Measurements from ENCODE around the gene PSMF1.
"Not testable (repeated sequence)": the region's sequence is repeated elsewhere in the genome, so short reads cannot be mapped to it uniquely, and the experiment has no call there.

PSMF1 gene

DNA sequence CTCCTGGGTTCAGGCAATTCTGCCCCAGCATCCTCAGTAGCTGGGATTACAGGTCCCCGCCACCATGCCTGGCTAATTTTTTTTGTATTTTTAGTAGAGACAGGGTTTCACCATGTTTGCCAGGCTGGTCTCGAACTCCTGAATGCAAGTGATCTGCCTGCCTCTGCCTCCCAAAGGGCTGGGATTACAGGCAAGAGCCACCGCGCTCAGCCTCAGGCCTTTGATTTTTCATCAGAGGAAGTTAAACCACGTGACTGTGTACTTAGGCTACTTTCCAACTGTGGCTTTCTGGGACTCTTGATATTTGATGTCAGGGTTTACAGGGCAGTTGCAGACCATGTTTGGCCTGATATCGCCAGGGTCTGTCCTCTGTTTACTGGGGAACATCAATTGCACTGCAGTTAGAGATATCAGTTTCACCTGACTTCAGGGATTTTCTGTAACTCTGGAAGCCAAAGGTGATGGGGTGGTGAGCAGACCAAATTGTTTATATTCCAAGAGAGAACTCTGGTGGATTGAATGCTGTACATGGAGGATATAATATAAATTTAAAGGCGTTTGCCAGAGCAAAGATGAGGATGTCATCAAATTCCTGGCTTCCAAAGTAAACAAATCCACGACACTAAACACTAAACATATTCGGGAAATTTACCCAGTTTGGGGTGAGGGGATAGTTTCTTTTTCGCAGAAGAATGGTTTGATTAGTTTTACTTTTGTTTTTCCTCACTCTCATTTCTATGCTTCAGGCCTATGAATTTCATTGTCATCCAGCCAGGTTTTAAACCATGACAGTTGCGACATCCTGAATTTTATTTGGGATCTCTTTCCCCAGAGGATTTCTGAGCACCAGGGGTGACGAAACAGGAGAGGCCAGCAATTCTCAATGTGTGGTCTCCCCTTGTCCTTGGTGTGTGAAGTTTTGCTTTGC, 4.2 kb downstream of the PSMF1 start:
- peak; percentile 12 for DNase-seq

DNA sequence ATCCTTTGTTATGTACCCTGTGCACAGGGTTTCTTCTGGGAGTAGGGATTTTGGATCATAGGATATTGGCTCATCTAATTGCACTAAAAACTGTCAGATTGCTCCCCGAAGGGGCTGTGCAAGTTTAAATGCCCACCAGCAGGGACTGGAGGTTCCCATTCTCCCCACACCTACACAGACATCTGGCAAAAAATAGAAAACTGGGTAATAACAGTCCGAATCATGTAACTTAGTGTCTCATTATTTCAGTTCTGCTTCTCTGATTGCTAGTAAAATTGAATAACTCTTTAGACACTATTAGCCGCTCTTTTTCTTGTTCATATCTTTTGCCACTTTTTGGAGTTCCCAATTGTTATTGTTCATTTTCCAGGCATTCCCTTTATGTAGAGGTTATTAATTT, 5.3 kb downstream of the PSMF1 start:
- DNase-seq = no peak

DNA sequence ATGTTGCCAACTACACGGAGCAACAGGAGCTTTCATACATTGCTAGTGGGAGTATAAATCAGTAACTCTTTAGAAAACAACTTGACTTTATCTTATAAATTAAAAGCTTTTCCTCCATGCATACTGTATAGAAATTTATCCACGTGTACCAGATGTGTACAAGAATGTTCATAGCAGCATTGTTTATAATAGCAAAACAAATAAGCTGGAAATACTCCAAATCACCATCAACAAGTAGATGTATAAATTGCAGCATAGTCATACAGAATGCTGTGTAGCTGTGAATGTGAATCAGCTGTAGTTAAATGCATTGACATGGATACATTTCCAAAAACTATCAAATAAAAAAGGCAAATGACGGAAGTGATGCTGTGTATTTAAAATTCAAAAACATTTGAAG, 6.0 kb downstream of the PSMF1 start:
- DNase-seq = no peak

DNA sequence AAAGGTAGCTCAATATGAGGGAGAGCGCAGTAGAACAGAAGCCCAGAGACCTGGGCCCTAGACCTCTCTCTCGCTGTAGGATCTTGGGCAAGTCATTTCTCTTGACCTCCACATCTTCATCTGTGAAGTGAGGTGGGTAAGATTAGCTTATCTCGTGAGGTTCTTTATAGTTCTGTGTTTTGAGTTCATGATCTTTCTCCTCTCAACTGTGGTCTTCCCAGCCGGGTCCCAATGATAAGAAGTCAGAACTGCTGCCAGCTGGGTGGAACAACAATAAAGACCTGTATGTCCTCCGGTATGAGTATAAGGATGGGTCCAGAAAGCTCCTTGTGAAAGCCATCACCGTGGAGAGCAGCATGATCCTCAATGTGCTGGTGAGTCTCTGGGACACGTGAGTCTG, 6.9 kb downstream of the PSMF1 start:
- no peak for DNase-seq

DNA sequence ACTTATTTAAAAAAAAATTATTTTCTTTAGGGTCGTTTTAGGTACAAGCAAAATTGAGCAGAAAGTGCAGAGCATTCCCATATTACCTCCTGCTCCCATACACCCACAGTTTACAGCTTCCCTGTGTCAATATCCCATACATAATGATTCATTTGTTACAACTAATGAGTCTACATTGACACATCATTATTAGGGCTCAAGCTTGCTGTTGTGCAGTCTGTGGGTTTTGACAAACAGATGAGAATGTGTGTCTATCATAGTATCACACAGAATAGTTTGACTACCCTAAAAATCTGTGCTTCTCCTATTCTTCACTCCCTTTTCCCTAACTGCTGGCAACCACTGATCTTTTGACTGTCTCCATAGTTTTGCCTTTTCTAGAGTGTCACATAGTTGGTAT, 9.4 kb downstream of the PSMF1 start:
- no peak for DNase-seq

DNA sequence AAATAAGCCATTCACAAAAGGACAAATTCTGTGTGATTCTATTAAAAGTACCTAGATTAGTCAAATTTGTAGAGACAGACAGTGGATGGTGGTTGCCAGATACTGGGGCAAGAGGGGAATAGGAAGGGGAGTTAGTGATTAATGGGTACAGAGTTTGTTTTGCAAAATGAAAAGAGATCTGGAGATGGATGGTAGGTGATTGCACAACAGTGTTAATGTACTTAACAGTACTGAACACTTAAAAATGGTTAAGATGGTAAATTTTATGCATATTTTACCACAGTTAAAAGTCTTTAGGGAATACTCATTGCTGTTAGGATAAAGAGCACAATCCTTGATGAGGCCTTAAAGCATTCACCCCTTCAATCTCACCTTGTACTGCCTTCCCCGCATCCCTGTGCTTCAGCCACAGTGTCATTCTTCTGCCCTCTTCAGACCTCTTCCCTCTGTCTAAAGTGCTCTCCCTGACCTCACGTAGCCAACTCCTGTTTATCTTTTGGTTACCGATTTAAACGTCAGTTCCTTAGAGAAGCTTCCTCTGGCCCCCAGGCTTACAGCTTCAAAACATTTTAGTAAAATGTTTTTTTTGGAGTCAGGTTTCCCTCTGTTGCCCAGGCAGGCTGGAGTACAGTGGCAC, 11.8 kb downstream of the PSMF1 start:
- no peak for DNase-seq

DNA sequence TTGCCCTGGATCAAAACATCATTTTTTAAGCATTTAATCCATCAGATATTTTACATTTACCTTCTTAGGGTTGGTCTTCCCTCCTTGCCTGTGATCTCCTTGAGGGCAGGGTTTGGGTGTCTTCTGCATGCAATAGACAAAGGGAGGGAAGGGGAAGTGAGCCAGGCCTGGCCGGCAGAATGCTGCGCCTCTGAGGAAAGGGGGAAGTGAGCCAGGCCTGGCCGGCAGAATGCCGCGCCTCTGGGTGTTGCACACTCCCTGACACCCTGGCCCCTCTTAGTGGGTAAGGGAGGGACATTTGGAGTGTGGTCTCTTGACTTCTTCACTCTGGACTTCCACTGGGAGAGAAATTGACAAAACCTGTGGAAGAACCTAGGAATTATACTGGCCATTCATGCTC, 12.4 kb downstream of the PSMF1 start:
- no peak for DNase-seq

DNA sequence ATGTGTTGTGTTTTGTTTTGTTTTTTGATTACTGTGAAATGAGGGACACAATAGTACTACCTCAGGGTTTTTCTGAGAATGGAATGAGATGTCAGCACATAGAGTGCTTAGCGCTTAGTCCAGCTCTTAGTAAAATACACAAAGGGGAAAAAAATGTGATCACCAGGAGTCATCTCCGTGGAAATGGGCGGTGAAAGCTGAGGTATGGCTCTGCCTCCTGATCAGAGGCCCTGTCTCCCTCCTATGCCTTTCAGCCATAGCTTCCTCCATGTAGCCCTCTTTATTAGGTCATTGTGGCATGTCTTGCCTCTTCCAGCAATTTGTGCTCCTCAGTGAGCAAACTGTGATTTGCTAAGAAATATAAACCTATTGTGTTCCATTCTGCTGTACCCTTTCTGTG, 13.0 kb downstream of the PSMF1 start:
- no peak for DNase-seq

DNA sequence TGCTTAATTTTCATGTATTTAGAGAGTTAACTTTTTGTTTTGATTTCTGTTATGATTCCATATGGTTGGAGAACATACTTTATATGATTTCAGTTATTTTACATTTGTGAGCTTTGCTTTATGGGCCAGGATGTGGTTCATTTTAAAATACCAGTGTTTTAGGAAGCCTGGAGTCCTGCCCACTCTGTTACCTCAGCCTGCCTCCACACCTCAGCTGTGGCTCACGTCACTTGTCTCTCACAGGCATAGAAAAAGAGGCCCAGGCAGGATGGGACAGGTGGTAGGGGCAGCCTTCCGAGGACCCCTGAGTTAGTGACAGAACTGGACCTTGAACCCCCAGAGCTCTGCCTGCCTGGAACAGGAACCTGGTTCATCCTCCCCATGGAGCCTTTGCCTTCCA, 16.0 kb downstream of the PSMF1 start:
- no peak for DNase-seq

DNA sequence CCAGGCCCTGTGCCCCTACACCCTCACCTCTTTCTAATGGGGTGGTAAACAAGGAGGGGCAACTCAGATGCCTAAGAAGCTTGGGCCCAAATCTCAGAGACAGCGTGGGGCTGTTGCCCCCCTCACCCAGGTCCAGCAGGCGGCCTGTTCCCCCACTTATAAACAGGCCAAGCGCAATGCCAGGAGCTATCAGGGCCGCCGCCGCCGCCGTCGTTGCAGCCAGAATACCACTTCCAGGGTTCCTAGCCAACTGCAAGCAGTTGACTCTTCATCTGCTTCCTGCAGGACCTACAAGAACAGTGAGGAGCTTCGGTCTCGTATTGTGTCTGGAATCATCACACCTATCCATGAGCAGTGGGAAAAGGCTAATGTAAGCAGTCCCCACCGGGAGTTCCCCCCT, 16.4 kb downstream of the PSMF1 start:
- DNase-seq = no peak

DNA sequence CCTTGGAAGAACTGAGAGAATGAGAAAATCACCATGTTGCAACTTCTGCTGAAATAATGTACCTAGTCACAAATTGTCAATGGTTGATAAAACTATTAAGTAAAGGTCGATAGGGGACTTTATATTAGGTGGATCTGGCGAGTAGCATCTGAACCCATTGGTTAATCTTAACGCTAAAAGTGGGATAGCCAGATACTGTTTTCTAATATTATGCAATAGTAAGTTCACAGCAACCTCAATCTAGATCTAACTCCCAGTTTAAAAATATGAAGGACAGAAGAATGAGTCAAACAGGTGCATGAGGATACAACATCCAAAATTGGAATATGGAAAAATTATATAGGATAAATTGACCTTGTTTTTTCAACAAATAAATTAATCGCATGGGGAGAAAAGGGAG, 18.8 kb downstream of the PSMF1 start:
- DNase-seq = no peak

DNA sequence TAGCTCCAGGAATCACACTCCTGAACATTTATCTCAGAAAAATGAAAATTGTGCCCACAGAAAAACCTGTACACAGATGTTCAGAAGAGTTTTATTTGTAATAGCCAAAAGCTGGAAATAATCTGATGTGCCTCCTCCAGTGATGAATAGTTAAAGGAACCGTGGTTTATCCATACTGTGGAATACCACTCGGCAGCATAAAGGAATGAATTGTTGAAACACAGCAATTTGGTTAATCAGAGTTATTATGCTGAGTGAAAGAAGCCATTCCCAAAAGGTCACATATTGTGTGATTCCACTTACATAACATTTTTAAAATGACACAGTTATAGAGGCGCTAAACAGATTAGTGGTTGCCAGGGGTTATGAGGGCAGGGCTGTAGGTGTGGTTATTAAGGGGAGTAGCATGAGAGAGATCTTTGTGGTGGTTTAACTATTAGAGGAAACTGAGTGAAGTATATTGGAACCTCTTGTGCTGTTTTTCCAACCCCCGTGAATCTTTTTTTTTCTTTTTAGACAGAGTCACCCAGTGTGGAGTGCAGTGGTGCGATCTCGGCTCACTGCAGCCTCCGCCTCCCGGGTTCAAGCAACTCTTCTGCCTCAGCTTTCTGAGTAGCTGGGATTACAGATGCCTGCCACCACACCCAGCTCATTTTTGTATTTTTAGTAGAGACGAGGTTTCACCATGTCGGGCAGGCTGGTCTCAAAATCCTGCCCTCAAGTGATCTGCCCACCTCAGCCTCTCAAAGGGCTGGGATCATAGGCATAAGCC, 26.2 kb downstream of the PSMF1 start:
- DNase-seq = no peak

DNA sequence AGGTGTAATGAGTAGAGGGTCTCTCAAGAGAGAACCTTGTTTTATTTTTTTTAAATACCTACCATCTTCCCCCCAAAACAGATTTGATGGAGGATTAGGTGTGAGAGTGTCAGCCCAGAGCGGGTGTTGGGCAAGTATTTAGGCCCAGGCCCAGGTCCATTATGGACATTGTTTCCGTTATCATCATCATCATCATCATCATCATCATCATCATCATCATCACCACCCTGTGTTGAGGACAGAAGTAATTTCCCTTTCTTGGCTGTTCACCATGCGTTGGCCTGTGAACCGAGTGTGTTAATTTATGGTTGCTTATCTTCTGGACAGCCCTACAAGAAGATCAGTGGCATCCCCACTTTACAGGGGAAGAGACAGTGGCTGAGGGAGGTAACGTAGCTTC, 28.6 kb downstream of the PSMF1 start:
- no peak for DNase-seq

DNA sequence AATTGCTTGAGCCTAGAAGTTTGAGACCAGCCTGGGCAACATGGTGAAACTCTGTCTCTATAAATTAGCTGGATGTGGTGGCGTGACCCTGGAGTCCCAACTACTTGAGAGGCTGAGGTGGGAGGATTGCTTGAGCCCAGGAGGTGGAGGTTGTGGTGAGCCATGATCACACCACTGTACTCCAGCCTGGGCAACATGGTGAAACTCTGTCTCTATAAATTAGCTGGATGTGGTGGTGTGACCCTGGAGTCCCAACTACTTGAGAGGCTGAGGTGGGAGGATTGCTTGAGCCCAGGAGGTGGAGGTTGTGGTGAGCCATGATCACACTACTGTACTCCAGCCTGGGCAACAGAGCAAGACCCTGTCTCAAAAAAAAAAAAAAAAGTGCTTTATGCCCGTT, 31.4 kb downstream of the PSMF1 start:
- DNase-seq = not testable (repeated sequence)

DNA sequence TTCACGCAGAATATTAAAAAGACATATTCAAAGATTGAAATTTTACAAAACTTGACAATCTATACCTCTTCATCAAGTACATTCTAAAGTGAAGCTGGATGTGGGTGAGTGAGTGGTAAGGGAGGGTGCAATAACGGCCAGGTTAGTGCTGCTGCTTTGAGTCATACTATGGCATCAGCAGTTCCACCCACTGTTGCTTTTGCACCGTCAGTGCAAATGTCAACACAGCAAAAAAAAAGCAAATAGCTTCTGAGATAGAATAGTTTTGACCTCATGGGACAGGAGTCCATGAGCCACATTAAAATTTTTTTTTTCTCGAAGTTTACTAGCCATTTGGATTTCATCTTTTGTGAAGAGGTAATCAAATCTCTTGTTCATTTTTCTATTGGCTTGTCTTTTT, 31.8 kb downstream of the PSMF1 start:
- DNase-seq = peak; percentile 21

DNA sequence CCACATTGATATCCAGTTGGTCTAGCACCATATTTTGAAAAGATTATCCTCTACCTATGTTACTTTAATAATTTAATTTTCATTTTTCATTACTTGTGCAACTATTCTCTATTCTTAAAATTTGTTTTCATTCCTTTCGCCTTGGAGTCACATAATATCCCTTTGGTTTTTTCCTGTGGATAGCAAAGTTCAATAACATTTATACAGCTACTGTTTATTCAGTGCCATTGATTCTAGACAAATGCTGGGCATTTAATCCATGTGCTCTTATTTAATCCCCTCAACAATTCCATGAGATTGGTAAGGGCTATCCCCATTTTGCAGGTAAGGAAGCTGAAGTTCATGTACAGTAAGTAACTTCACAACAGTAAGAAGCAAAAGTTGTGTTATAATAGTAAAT, 32.6 kb downstream of the PSMF1 start:
- no peak for DNase-seq

DNA sequence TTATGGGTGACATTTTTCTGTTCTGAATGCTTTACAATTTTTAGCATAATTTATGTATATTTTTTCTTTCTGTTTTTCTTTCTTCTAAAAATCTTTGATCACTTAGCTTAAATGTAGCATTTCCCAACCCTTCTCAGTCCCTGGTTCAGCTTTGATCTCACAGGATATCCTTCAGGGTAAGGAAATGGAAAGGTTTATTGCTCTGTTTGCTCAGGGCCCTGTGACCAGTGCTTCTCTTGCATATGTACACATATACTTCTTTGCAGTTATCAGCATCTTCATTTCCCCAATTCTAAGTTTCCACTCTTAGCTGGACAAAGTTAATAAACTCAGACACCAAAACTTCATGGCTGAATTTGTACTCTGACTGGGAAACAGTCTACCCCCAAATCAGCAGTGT, 35.8 kb downstream of the PSMF1 start:
- no peak for DNase-seq

DNA sequence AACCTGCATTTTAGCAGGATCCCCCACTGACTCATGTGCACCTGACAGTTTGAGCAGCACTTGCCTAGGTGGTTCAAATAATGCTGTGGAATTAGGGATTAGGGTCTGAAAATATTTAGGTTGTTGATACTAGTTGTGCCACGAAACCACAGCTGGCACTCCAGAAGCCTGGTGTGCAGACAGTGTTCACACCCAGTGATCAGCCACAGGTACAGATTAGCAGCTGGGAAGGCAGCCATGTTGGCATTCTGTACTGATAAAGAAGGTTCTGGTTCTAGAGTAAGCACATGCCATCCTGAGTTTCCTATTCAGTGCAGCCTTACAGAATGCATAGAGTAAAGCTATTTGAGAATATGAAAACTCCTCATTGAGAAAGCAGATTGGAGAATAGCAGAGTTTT, 36.3 kb downstream of the PSMF1 start:
- DNase-seq = no peak

DNA sequence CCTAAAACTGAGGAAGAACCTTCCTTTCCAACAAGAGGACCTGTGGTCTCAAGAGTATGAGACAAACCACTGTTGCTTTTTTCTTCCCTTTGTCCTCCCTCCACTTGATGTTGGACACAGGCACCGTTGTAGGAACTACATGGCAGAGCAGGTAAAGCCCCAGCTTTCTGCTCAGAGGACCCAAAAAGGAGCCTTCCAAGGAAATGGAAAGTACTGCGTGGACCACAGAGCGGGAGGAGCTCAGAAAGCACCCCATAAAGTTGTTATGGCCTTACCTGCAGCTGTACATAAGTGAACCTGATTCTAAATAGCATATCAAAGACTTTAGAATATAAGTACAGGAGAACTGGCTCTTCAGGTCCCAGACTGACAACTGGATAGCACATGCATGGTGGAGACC, 36.9 kb downstream of the PSMF1 start:
- no peak for DNase-seq

DNA sequence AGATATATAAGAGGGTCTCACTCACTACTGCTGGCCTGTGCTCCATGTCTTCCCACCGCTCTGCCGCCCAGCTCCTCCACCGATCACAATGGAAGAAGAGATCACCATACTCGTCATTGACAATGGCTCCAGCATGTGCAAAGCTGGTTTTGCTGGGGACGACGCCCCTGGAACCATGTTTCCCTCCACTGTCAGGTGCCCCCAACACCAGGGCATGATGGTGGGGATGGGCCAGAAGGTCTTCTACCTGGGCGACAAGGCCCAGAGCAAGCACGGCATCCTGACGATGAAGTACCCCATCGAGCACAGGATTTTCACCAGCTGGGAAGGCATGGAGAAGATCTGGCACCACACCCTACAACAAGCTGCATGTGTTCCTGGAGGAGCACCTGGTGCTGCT, 42.1 kb downstream of the PSMF1 start:
- no peak for DNase-seq

DNA sequence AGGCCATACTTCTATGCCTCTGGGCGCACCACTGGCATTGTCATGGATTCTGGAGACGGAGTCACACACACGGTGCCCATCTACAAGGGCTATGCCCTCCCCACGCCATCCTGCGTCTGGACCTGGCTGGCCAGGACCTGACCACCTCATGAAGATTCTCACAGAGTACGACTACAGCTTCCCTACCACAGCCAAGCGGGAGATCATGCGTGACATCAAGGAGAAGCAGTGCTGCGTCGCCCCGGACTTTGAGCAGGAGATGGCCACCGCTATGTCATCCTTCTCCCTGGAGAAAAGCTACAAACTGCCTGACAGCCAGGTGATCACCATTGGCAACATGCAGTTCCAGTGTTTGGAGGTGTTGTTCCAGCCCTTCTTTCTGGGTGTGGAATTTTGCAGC, 42.6 kb downstream of the PSMF1 start:
- DNase-seq = no peak

DNA sequence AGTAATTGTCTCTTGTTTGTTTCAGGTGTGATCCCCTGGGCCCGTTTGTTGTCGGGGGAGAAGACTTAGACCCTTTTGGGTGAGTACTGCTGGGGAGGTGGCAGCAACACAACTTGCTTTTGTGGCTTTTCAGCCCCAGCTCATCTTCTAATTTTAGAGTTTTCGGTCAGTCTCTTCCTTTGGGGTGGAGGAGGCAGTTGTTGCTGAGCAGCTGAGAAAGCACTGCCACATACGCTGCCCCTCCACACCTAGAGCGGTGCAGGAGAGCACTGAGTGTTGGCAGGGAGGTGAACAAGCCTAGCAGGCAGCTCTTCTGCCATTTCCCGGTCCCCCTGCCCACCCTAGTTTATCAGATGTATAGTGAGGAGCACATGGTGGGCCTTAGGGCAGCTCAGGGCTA, 44.7 kb downstream of the PSMF1 start:
- DNase-seq = no peak

DNA sequence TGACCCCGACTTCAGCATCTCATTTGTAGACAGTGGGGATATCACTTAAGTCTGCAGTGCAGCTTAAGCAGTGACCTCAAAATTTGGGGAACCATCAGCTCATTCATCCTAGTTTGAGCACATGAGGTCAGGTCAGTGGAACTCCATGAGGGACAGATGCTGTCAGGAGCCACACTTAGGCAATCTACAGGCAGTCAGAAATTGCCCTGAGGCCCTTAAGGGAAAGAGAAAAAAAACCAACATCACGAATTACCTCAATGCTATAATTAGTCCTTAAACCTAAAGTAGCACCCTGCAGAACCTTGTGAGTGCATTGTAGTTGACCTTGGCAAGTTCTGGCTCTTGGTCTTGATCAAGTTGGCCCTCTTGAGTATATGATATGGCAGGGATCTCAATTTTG, 45.3 kb downstream of the PSMF1 start:
- DNase-seq = no peak

DNA sequence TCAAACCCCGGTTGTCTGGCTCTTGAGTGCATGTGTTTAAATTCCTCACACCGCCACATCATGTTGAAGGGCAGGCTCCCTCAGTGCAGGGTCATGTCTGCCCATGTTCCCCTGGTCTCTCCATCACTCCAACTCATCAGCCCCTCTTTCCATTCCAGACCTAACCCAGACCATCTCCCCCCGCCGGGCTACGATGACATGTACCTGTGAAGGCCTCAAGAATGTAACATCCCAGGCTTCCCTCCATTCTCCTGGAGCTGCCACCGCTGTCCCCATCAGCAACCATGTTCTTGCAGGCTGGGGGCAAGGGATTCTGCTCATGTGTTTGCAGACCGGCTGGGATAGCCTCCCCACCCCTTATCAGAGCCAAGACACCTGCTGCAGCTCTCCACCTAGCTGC, 46.5 kb downstream of the PSMF1 start:
- no peak for DNase-seq

Measured in stimulated activated CD4-positive, alpha-beta T cell treated with anti-CD3 and anti-CD28 coated beads, Interleukin-15, amount 100 ng/mL, for 24 hours (primary cell).